Measurements from ENCODE around the gene SART3.

DNA sequence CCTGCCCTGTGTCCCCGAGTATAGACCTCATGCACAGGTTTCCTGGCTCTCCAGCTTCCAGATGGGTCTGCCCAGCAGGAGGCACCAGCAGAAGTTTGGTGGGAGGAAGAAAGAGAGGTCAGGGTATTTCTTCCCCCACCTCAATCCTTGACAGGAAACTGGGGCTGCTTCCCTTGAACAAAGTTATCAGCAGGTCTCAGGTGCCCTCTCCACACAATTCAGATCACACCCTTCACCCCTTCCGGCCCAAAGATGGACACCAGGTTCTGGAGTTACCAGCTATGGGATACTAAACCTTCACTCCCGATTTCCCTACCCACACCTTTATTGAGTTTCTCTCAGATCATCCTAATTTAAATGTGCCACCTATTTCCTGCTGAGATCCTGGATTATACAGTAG is 1.2 kb downstream of the SART3 start:
- TF ChIP-seq, protein P1, sequence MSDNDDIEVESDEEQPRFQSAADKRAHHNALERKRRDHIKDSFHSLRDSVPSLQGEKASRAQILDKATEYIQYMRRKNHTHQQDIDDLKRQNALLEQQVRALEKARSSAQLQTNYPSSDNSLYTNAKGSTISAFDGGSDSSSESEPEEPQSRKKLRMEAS (IDR thresholded peaks at IDR 0.05) = no peak
- TF ChIP-seq, protein P2, sequence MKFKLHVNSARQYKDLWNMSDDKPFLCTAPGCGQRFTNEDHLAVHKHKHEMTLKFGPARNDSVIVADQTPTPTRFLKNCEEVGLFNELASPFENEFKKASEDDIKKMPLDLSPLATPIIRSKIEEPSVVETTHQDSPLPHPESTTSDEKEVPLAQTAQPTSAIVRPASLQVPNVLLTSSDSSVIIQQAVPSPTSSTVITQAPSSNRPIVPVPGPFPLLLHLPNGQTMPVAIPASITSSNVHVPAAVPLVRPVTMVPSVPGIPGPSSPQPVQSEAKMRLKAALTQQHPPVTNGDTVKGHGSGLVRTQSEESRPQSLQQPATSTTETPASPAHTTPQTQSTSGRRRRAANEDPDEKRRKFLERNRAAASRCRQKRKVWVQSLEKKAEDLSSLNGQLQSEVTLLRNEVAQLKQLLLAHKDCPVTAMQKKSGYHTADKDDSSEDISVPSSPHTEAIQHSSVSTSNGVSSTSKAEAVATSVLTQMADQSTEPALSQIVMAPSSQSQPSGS (IDR thresholded peaks at IDR 0.05; ENCODE audit: low read length) = no peak
- no peak for TF ChIP-seq POLR2A (IDR thresholded peaks at IDR 0.05; ENCODE audit: control extremely low read depth in 1 of 2, low read depth in 2 of 2, low read length in 2 of 2)

Data from H1 (cell line).